ENCODE results near the gene SLC9A8.

The SLC9A8 gene

GRCh38 chr20:49784291-49784690 lies 28.3 kb upstream of the SLC9A8 start:
- ATAC-seq, result no peak
- TF ChIP-seq RARB (CRISPR knock-in tag; IDR thresholded peaks at IDR 0.05) (no peak), CSDC2 (CRISPR knock-in tag; IDR thresholded peaks at IDR 0.05) (no peak), POU6F1 (CRISPR knock-in tag; IDR thresholded peaks at IDR 0.05; ENCODE audit: borderline replicate concordance, low read depth) (no peak), ISL1 (CRISPR knock-in tag; IDR thresholded peaks at IDR 0.05) (no peak), TCF4 (CRISPR knock-in tag; IDR thresholded peaks at IDR 0.05; ENCODE audit: borderline replicate concordance) (no peak), ARNTL (CRISPR knock-in tag; IDR thresholded peaks at IDR 0.05; ENCODE audit: borderline replicate concordance, low read depth) (no peak), PATZ1 (CRISPR knock-in tag; IDR thresholded peaks at IDR 0.05; ENCODE audit: borderline replicate concordance) (no peak), ESRRG (CRISPR knock-in tag; IDR thresholded peaks at IDR 0.05) (no peak), ZNF70 (CRISPR knock-in tag; IDR thresholded peaks at IDR 0.05) (no peak), ZFP30 (CRISPR knock-in tag; IDR thresholded peaks at IDR 0.05) (no peak), PPARA (CRISPR knock-in tag; IDR thresholded peaks at IDR 0.05; ENCODE audit: borderline replicate concordance) (no peak), GLIS3 (CRISPR knock-in tag; IDR thresholded peaks at IDR 0.05) (no peak), OSR1 (CRISPR knock-in tag; IDR thresholded peaks at IDR 0.05) (no peak), ZC3H10 (CRISPR knock-in tag; IDR thresholded peaks at IDR 0.05) (no peak)

GRCh38 chr20:49785149-49785851 lies 27.3 kb upstream of the SLC9A8 start:
- no peak for ATAC-seq

GRCh38 chr20:49785852-49786175 lies 26.8 kb upstream of the SLC9A8 start:
- no peak for ATAC-seq
- TF ChIP-seq CSDC2 (CRISPR knock-in tag; IDR thresholded peaks at IDR 0.05) (no peak), ZFP3 (CRISPR knock-in tag; IDR thresholded peaks at IDR 0.05) (no peak), ARNTL (CRISPR knock-in tag; IDR thresholded peaks at IDR 0.05; ENCODE audit: borderline replicate concordance, low read depth) (no peak), TSHZ2 (CRISPR knock-in tag; IDR thresholded peaks at IDR 0.05) (no peak), PPARA (CRISPR knock-in tag; IDR thresholded peaks at IDR 0.05; ENCODE audit: borderline replicate concordance) (no peak), TOX (CRISPR knock-in tag; IDR thresholded peaks at IDR 0.05; ENCODE audit: borderline replicate concordance) (no peak), OSR1 (CRISPR knock-in tag; IDR thresholded peaks at IDR 0.05) (no peak), BACH2 (CRISPR knock-in tag; IDR thresholded peaks at IDR 0.05; ENCODE audit: borderline replicate concordance) (no peak), SNAI2 (CRISPR knock-in tag; IDR thresholded peaks at IDR 0.05) (no peak), ISL1 (CRISPR knock-in tag; IDR thresholded peaks at IDR 0.05) (no peak), TCF4 (CRISPR knock-in tag; IDR thresholded peaks at IDR 0.05; ENCODE audit: borderline replicate concordance) (no peak), POU6F1 (CRISPR knock-in tag; IDR thresholded peaks at IDR 0.05; ENCODE audit: borderline replicate concordance, low read depth) (no peak), GLIS3 (CRISPR knock-in tag; IDR thresholded peaks at IDR 0.05) (no peak), ESRRG (CRISPR knock-in tag; IDR thresholded peaks at IDR 0.05) (no peak), ZC3H10 (CRISPR knock-in tag; IDR thresholded peaks at IDR 0.05) (no peak), RARB (CRISPR knock-in tag; IDR thresholded peaks at IDR 0.05) (no peak), PATZ1 (CRISPR knock-in tag; IDR thresholded peaks at IDR 0.05; ENCODE audit: borderline replicate concordance) (no peak), CSRNP3 (CRISPR knock-in tag; IDR thresholded peaks at IDR 0.05) (no peak)

More at GRCh38 chr20:49785149-49785851, 27.3 kb upstream of the SLC9A8 start:
- TF ChIP-seq ESRRG (CRISPR knock-in tag; IDR thresholded peaks at IDR 0.05), result no peak

Measured in SK-N-SH treated with all-trans-retinoic acid at 6 μM for 48 hours (cell line).